Gastrocnemius medialis (tissue), 4 donors: Measurements from ENCODE around the gene SHROOM3. TPM values are rescaled to one million over a fixed set of nuclear protein-coding genes. Genes with fewer than 3 reads are reported as not detected.

Source experiments
- ATAC-seq, 2 donors: fragments of 150-250 bp; one replicate each; pipeline ENCODE4 v1.9.1; 2016
- DNase-seq, 2 donors: peaks; one replicate each; pipeline ENCODE4 v3.0.0-alpha.2; 2019
- H3K27ac ChIP-seq, 4 donors: fragments of 200-600 bp; sonication (generic); 1 replicate in 1 of 4; 2 replicates in 3 of 4; pipeline ENCODE4 v1.5.1; 2016 to 2018; ENCODE audit warnings: mild to moderate bottlenecking in 2 of 4, moderate library complexity in 1 of 4
- H3K27me3 ChIP-seq, 3 donors: fragments of 200-600 bp; sonication (generic) in 2 of 3; 1 replicate in 1 of 3; 2 replicates in 2 of 3; pipeline versions ENCODE4 v1.5.1 to v1.6.0; 2016 to 2019; ENCODE audit warnings: mild to moderate bottlenecking in 1 of 3, moderate library complexity in 1 of 3
- H3K36me3 ChIP-seq, 2 donors: fragments of 200-600 bp; sonication (generic) in 1 of 2; one replicate each; pipeline ENCODE4 v1.5.1; 2017 to 2018
- H3K4me1 ChIP-seq, 2 donors: fragments of 200-600 bp; sonication (generic) in 1 of 2; one replicate each; pipeline ENCODE4 v1.5.1; 2016 to 2017; ENCODE audit warnings: mild to moderate bottlenecking in 2 of 2
- H3K4me3 ChIP-seq, 4 donors: fragments of 200-600 bp; sonication (generic) in 3 of 4; 1 replicate in 1 of 4; 2 replicates in 3 of 4; pipeline ENCODE4 v1.5.1; 2016 to 2019; ENCODE audit warnings: mild to moderate bottlenecking in 2 of 4
- H3K9me3 ChIP-seq, 3 donors: fragments of 200-600 bp; sonication (generic) in 2 of 3; 1 replicate in 1 of 3; 2 replicates in 2 of 3; pipeline ENCODE4 v1.5.1; 2016 to 2019
- CTCF ChIP-seq, 5 experiments: fragments of 450-650 bp in 3 of 5; fragments of 200-600 bp in 2 of 5; sonication (generic) in 2 of 5; IDR thresholded peaks in 4 of 5; conservative IDR thresholded peaks in 1 of 5; 1 replicate in 4 of 5; 2 replicates in 1 of 5; pipeline ENCODE4 v1.5.1; 2016 to 2019; ENCODE audit warnings: antibody characterized with exemption in 5 of 5, mild to moderate bottlenecking in 3 of 5, moderate library complexity in 3 of 5
- POLR2A ChIP-seq, 2 donors: fragments of 450-650 bp; IDR thresholded peaks; one replicate each; pipeline ENCODE4 v1.6.1; 2017; ENCODE audit warnings: antibody characterized with exemption in 2 of 2, mild to moderate bottlenecking in 2 of 2, moderate library complexity in 2 of 2
- in situ Hi-C, 4 donors: fragments of 200-750 bp; cut with MboI; loops; one replicate each; pipeline versions ENCODE4 v1.15.0 to v1.8.0; 2017; ENCODE audit warnings: low sequenced_read_pairs in 4 of 4
- intact Hi-C: fragments of 100-400 bp; cut with DNase I; formaldehyde crosslinking; loops from one replicate; pipeline ENCODE4 v1.15.1; 2023; ENCODE audit warnings: low total_unique reads
- total RNA-seq, 4 donors: library from RNA; depleted of rRNA; stranded (reverse); fragments of >200 nt; gene quantifications; one replicate each; pipeline versions ENCODE4 v1.1.0 to v1.2.3, GENCODE V29; 2016

The SHROOM3 gene
- total RNA-seq, 4 donors from 2014 or later = 0.20 to 1.7 (median 0.98) TPM

GRCh38 chr4:76614589-76614988 is 179.6 kb downstream of the SHROOM3 start:
- H3K9me3 ChIP-seq = no peaks in the 10 kb centered on the region
- no peak for TF ChIP-seq CTCF (IDR thresholded peaks at IDR 0.05 in 4 of 5, conservative IDR thresholded peaks at IDR 0.05 in 1 of 5)
- no peak for TF ChIP-seq POLR2A (IDR thresholded peaks at IDR 0.05)
- no peaks in the 10 kb centered on the region for H3K27me3 ChIP-seq
- no peak for DNase-seq
- H3K27ac ChIP-seq = no peak overlapping the region
- no peak for ATAC-seq
- H3K4me1 ChIP-seq = no peaks in the 10 kb centered on the region
- H3K4me3 ChIP-seq = no peak overlapping the region
- intact Hi-C loops = no loop called here
- H3K36me3 ChIP-seq = no peaks in the 10 kb centered on the region
- in situ Hi-C loops = no loop called here

GRCh38 chr4:76615999-76616398 is 181.0 kb downstream of the SHROOM3 start:
- no peak overlapping the region for H3K27ac ChIP-seq
- no peaks in the 10 kb centered on the region for H3K27me3 ChIP-seq
- TF ChIP-seq POLR2A (IDR thresholded peaks at IDR 0.05) (no peak), CTCF (IDR thresholded peaks at IDR 0.05 in 4 of 5, conservative IDR thresholded peaks at IDR 0.05 in 1 of 5) (no peak)
- DNase-seq (no peak), ATAC-seq (no peak)
- H3K4me3 ChIP-seq = no peak overlapping the region
- no peaks in the 10 kb centered on the region for H3K9me3 ChIP-seq
- in situ Hi-C loops (no loop called here), intact Hi-C loops (no loop called here)
- H3K36me3 ChIP-seq = no peaks in the 10 kb centered on the region
- H3K4me1 ChIP-seq = no peaks in the 10 kb centered on the region

- H3K4me3 ChIP-seq = no peak overlapping the region
- H3K4me1 ChIP-seq = no peaks in the 10 kb centered on the region
- TF ChIP-seq CTCF (IDR thresholded peaks at IDR 0.05 in 4 of 5, conservative IDR thresholded peaks at IDR 0.05 in 1 of 5) = no peak
- TF ChIP-seq POLR2A (IDR thresholded peaks at IDR 0.05) = no peak
- ATAC-seq (no peak), DNase-seq (no peak)
- in situ Hi-C loops = no loop called here
- intact Hi-C loops = no loop called here
- H3K9me3 ChIP-seq = no peaks in the 10 kb centered on the region
- no peak overlapping the region for H3K27ac ChIP-seq
- no peaks in the 10 kb centered on the region for H3K36me3 ChIP-seq
- H3K27me3 ChIP-seq = no peaks in the 10 kb centered on the region
These were observed 181.5 kb downstream of the SHROOM3 start for GRCh38 chr4:76616526-76616925.

GRCh38 chr4:76620723-76621468 is 185.9 kb downstream of the SHROOM3 start:
- Histone ChIP-seq H3K4me1 (peaks cover 0 to 3% of the 10 kb centered on the region in 2 donors), H3K27ac (no peak overlapping the region), H3K9me3 (no peaks in the 10 kb centered on the region), H3K36me3 (no peaks in the 10 kb centered on the region), H3K4me3 (no peak overlapping the region), H3K27me3 (peaks cover 0 to 4% (median 0%) of the 10 kb centered on the region in 3 donors)
- TF ChIP-seq POLR2A (IDR thresholded peaks at IDR 0.05) (no peak), CTCF (IDR thresholded peaks at IDR 0.05 in 4 of 5, conservative IDR thresholded peaks at IDR 0.05 in 1 of 5) (no peak)
- in situ Hi-C loops = no loop called here
- no peak for DNase-seq
- no peak for ATAC-seq
- intact Hi-C loops = no loop called here
